SK-N-SH (cell line): ENCODE results near the gene ADGRE2. TPM values are rescaled to one million over a fixed set of nuclear protein-coding genes. Genes with fewer than 3 reads are reported as not detected.

Experiments used
- CTCF ChIA-PET: fragments of 300-600, 350-600 bp; formaldehyde crosslinking; extraction: SDS; loops from one replicate; lab custom pipeline; 2021; lab: Yijun Ruan, JAX
- POLR2A ChIA-PET: fragments of 350-600 bp; sonication (Branson Sonifier 250); formaldehyde crosslinking; extraction: SDS; loops from one replicate; lab custom pipeline; 2020; ENCODE audit warnings: antibody characterized with exemption, inconsistent platforms; lab: Yijun Ruan, JAX
- DNase-seq: peaks from one replicate; pipeline ENCODE4 v3.0.0; 2012
- H2AFZ ChIP-seq: fragments of 200-600 bp; sonication (generic); 2 replicates; pipeline ENCODE4 v1.8.1; 2016; ENCODE audit warnings: antibody characterized with exemption, mild to moderate bottlenecking, low read depth
- H3F3A ChIP-seq: fragments of 200-600 bp; sonication (generic); replicated peaks from 2 replicates; pipeline ENCODE3; 2016; ENCODE audit warnings: antibody characterized with exemption, mild to moderate bottlenecking; ENCODE audit not compliant: insufficient read depth
- H3K27ac ChIP-seq, 2 experiments: fragments of 200-500 bp in 1 of 2; fragments of 200-600 bp in 1 of 2; sonication (Bioruptor generic) in 1 of 2; sonication (generic), shearing (Covaris generic) in 1 of 2; 2 replicates each; pipeline versions ENCODE4 v1.5.1 to v1.6.1; 2014 to 2016; ENCODE audit warnings: low read depth in 2 of 2, inconsistent platforms in 1 of 2, low read length in 1 of 2, mild to moderate bottlenecking in 1 of 2, mixed read lengths in 1 of 2
- H3K27me3 ChIP-seq: fragments of 200-600 bp; sonication (generic), shearing (Covaris generic); 2 replicates; pipeline ENCODE4 v1.6.1; 2016; ENCODE audit warnings: mixed run types; ENCODE audit not compliant: insufficient read depth
- H3K36me3 ChIP-seq, 2 experiments: fragments of 200-500 bp in 1 of 2; fragments of 200-600 bp in 1 of 2; sonication (Bioruptor generic) in 1 of 2; sonication (generic) in 1 of 2; replicated peaks in 1 of 2; 2 replicates each; pipeline versions ENCODE3 to v1.5.1; 2014 to 2016; ENCODE audit warnings: low read length in 1 of 2, mild to moderate bottlenecking in 1 of 2; ENCODE audit not compliant: insufficient read depth in 2 of 2, control insufficient read depth in 1 of 2
- H3K4me1 ChIP-seq, 2 experiments: fragments of 200-500 bp in 1 of 2; fragments of 200-600 bp in 1 of 2; sonication (Bioruptor generic) in 1 of 2; sonication (generic), shearing (Covaris generic) in 1 of 2; 2 replicates each; pipeline versions ENCODE4 v1.5.1 to v1.6.1; 2014 to 2016; ENCODE audit warnings: low read depth in 1 of 2, low read length in 1 of 2, mixed run types in 1 of 2; ENCODE audit not compliant: insufficient read depth in 2 of 2, control insufficient read depth in 1 of 2
- H3K4me2 ChIP-seq: fragments of 200-600 bp; sonication (generic), shearing (Covaris generic); 2 replicates; pipeline ENCODE4 v1.6.1; 2017; ENCODE audit warnings: mixed run types
- H3K4me3 ChIP-seq, 2 experiments: fragments of 200-500 bp in 1 of 2; fragments of 200-600 bp in 1 of 2; sonication (Bioruptor generic) in 1 of 2; sonication (generic), shearing (Covaris generic) in 1 of 2; 2 replicates each; pipeline versions ENCODE4 v1.5.1 to v1.8.1; 2014 to 2016; ENCODE audit warnings: low read depth in 2 of 2, inconsistent platforms in 1 of 2, low read length in 1 of 2, mild to moderate bottlenecking in 1 of 2, mixed read lengths in 1 of 2, moderate library complexity in 1 of 2
- H3K79me2 ChIP-seq: fragments of 200-600 bp; sonication (generic); 2 replicates; pipeline ENCODE4 v1.8.1; 2017; ENCODE audit warnings: mild to moderate bottlenecking; ENCODE audit not compliant: insufficient read depth
- H3K9ac ChIP-seq: fragments of 200-600 bp; sonication (generic); 2 replicates; pipeline ENCODE4 v1.6.1; 2017; ENCODE audit warnings: mixed run types
- H3K9me2 ChIP-seq: fragments of 200-600 bp; sonication (generic); 2 replicates; pipeline ENCODE4 v1.6.1; 2017; ENCODE audit warnings: mixed run types
- H3K9me3 ChIP-seq: fragments of 200-600 bp; sonication (generic); 2 replicates; pipeline ENCODE4 v1.6.1; 2017; ENCODE audit warnings: mixed run types, mild to moderate bottlenecking, moderate library complexity
- H4K20me1 ChIP-seq: fragments of 200-600 bp; sonication (generic); 2 replicates; pipeline ENCODE4 v1.6.1; 2017; ENCODE audit warnings: mild to moderate bottlenecking, mixed run types; ENCODE audit not compliant: insufficient read depth
- CHD2 ChIP-seq: fragments of 150-350 bp; IDR thresholded peaks from 2 replicates; pipeline ENCODE4 v1.6.1; 2018; ENCODE audit warnings: low read length; ENCODE audit not compliant: partially characterized antibody
- EZH2phosphoT487 ChIP-seq: fragments of 200-600 bp; sonication (generic); IDR thresholded peaks from 2 replicates; pipeline ENCODE4 v1.6.1; 2017; ENCODE audit warnings: low read depth, mixed run types, mild to moderate bottlenecking, antibody characterized with exemption, moderate library complexity, borderline replicate concordance
- FOXJ3 ChIP-seq: sonication (generic); formaldehyde crosslinking; IDR thresholded peaks from 2 replicates; pipeline ENCODE4 v1.5.1; 2020; ENCODE audit warnings: mild to moderate bottlenecking, missing genetic modification reagents
- FOXM1 ChIP-seq: IDR thresholded peaks from 2 replicates; pipeline ENCODE4 v1.4.0; 2012; ENCODE audit warnings: low read depth, mild to moderate bottlenecking
- GABPA ChIP-seq: IDR thresholded peaks from 2 replicates; pipeline ENCODE4 v1.4.0; 2012; ENCODE audit warnings: low read depth, mild to moderate bottlenecking
- GATA2 ChIP-seq: sonication (generic); formaldehyde crosslinking; IDR thresholded peaks from 2 replicates; pipeline ENCODE4 v1.5.0; 2020; ENCODE audit warnings: mild to moderate bottlenecking, missing genetic modification reagents
- JUND ChIP-seq: IDR thresholded peaks from 2 replicates; pipeline ENCODE4 v1.4.0; 2012
- MAX ChIP-seq: IDR thresholded peaks from 2 replicates; pipeline ENCODE4 v1.4.0; 2012; ENCODE audit warnings: low read depth
- PBX3 ChIP-seq: IDR thresholded peaks from 2 replicates; pipeline ENCODE4; 2012
- RAD21 ChIP-seq: IDR thresholded peaks from 2 replicates; pipeline ENCODE4 v1.6.1; 2012; ENCODE audit warnings: mild to moderate bottlenecking, low read length
- RFX5 ChIP-seq: IDR thresholded peaks from 2 replicates; pipeline ENCODE4 v1.6.1; 2012; ENCODE audit warnings: mild to moderate bottlenecking, improper control_type of control experiment, low read length
- SIN3A ChIP-seq: IDR thresholded peaks from 2 replicates; pipeline ENCODE4 v1.6.1; 2012; ENCODE audit warnings: low read depth, mild to moderate bottlenecking, low read length, moderate library complexity, borderline replicate concordance
- SMC3 ChIP-seq: IDR thresholded peaks from 2 replicates; pipeline ENCODE4 v1.6.1; 2012; ENCODE audit warnings: low read depth, low read length, improper control_type of control experiment
- TEAD4 ChIP-seq: IDR thresholded peaks from 2 replicates; pipeline ENCODE4 v1.4.0; 2012; ENCODE audit warnings: mild to moderate bottlenecking, borderline replicate concordance; ENCODE audit not compliant: insufficient read depth
- USF1 ChIP-seq: IDR thresholded peaks from 2 replicates; pipeline ENCODE4 v1.4.0; 2012; ENCODE audit warnings: low read depth, borderline replicate concordance
- ZBTB33 ChIP-seq: IDR thresholded peaks from 2 replicates; pipeline ENCODE4 v1.4.0; 2012; ENCODE audit warnings: low read depth, borderline replicate concordance
- WGBS: methylation state at CpG from one replicate; pipeline ENCODE4 v1.1.6; 2017; ENCODE audit warnings: low lambda C conversion rate; 5-methylcytosine and 5-hydroxymethylcytosine counted together
- polyA plus RNA-seq, 3 experiments: library from polyadenylated mRNA; depleted of rRNA; stranded (reverse); fragments of >200 nt; gene quantifications; 2 replicates each; pipeline ENCODE4 v1.2.3, GENCODE V29; 2012

Gene ADGRE2
- polyA plus RNA-seq, 1 of the 3 experiments (the other 2 are of a cell fraction), result 0.02 TPM

DNA sequence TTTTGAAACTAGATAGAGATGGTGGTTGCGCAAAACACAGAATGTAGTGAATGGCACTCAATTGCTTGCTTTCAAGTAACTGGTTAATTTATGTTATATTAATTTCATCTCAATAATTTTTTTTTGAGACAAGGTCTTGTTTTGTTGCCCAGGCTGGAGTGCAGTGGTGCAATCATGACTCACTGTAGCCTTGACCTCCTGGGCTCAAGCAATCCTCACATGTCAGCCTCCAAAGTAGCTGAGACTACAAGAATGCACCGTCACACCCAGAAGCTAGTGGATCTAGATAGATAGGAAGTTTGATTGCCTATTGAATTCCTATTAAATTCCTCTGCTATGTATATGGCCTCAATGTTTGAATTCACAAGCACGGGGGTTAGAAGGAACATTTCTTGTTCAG lies 26.4 kb upstream of the ADGRE2 start:
- 19% methylated on average over 3 of the region's 3 CpGs for WGBS
- Histone ChIP-seq H3K4me1 (no peaks in the 10 kb centered on the region), H3K9me3 (no peaks in the 10 kb centered on the region), H3K27ac (no peak overlapping the region), H2AFZ (no peak overlapping the region), H3F3A (no peaks in the 10 kb centered on the region), H3K79me2 (no peaks in the 10 kb centered on the region), H3K36me3 (no peaks in the 10 kb centered on the region), H3K4me2 (no peak overlapping the region), H4K20me1 (no peaks in the 10 kb centered on the region), H3K27me3 (peaks cover 24% of the 10 kb centered on the region; the same call in 1 of the 2 replicates), H3K9me2 (no peaks in the 10 kb centered on the region), H3K4me3 (no peak overlapping the region), H3K9ac (no peak overlapping the region)
- TF ChIP-seq RAD21, result no peak
- no peak for TF ChIP-seq EZH2phosphoT487
- TF ChIP-seq JUND, result no peak
- no peak for TF ChIP-seq MAX
- TF ChIP-seq PBX3, result no peak
- ChIA-PET POLR2A (no interaction called here), CTCF (interaction anchor here (1.4 kb wide), 1 partner anchor 18 kb away, joined by 3 read pairs; no protein-coding TSS in a partner anchor)
- no peak for DNase-seq

DNA sequence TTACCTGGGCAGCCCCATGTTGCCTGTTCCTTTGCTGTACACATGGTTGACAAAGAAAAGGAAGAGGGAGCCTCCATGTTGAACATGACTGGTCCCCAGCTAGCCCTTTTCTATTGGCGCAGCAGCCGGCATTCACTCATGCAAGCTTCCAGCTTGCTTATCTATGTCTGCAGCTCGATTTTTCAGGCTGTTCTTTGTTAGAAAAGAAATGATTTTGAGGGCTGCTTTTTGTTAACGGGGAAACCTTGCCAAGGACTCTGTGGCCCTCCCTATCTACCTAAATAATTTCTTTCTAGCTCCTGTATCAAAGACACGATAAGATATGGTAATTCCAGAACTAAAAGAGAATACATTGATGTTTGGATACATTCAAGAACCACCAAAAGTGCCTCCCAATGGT lies 20.4 kb upstream of the ADGRE2 start:
- TF ChIP-seq CHD2, result no peak
- no peak for TF ChIP-seq MAX
- TF ChIP-seq RAD21, result no peak
- no peak overlapping the region for H3K4me3 ChIP-seq
- no peak overlapping the region for H3K27ac ChIP-seq
- no peak overlapping the region for H2AFZ ChIP-seq
- no peaks in the 10 kb centered on the region for H3K79me2 ChIP-seq
- H3K36me3 ChIP-seq, result no peaks in the 10 kb centered on the region
- 0 out of 2 replicates have a peak, but pooled peaks cover 4% of the 10 kb centered on the region for H3K9me2 ChIP-seq
- H3F3A ChIP-seq, result no peaks in the 10 kb centered on the region
- WGBS, result 0% methylated on average over 5 of the region's 5 CpGs
- H3K4me2 ChIP-seq, result no peak overlapping the region
- POLR2A ChIA-PET, result no interaction called here
- CTCF ChIA-PET, result no interaction called here
- H3K9ac ChIP-seq, result no peak overlapping the region
- no peaks in the 10 kb centered on the region for H3K9me3 ChIP-seq
- no peaks in the 10 kb centered on the region for H3K4me1 ChIP-seq
- peaks cover 36% of the 10 kb centered on the region; the same call in 1 of the 2 replicates for H3K27me3 ChIP-seq
- no peaks in the 10 kb centered on the region for H4K20me1 ChIP-seq
- DNase-seq, result no peak

DNA sequence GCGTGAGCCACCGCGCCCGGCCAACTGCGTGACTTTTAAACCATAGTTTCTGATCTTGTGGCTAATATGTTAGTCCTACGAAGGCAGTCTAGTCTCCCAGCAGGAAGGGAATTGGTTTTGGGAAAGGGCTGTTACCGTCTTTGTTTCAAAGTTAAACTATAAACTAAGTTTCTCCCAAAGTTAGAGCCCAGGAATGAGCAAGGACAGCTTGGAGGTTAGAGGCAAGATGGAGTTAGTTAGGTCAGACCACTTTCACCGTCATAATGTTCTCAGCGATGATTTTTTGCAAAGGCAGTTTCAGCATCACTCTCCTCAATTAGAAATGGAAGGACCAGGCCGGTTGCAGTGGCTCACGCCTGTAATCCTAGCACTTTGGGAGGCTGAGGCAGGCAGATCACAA lies 17.7 kb upstream of the ADGRE2 start:
- WGBS, result 11% methylated on average over 11 of the region's 11 CpGs
- Histone ChIP-seq H3K4me2 (no peak overlapping the region), H3K27me3 (peaks cover 24% of the 10 kb centered on the region; the same call in 1 of the 2 replicates), H3K9me3 (no peaks in the 10 kb centered on the region), H3K4me3 (no peak overlapping the region), H4K20me1 (no peaks in the 10 kb centered on the region), H3K27ac (no peak overlapping the region), H2AFZ (no peak overlapping the region), H3K9me2 (0 out of 2 replicates have a peak, but pooled peaks cover 4% of the 10 kb centered on the region), H3K9ac (no peak overlapping the region), H3K79me2 (no peaks in the 10 kb centered on the region), H3K36me3 (no peaks in the 10 kb centered on the region), H3F3A (no peaks in the 10 kb centered on the region), H3K4me1 (no peaks in the 10 kb centered on the region)
- CTCF ChIA-PET, result interaction anchor here (1.8 kb wide), 1 partner anchor 10 kb away, joined by 7 read pairs; no protein-coding TSS in a partner anchor
- POLR2A ChIA-PET, result no interaction called here
- DNase-seq, result no peak
- TF ChIP-seq PBX3 (no peak), RFX5 (no peak), FOXJ3 (CRISPR knock-in tag) (no peak), SMC3 (no peak), SIN3A (no peak), TEAD4 (no peak), GABPA (no peak), ZBTB33 (no peak), GATA2 (CRISPR knock-in tag) (no peak), FOXM1 (no peak), MAX (no peak), USF1 (no peak)
